Karpas-422 (cell line): ENCODE measurements around the gene TRPM2. TPM values are rescaled to one million over a fixed set of nuclear protein-coding genes. Genes with fewer than 3 reads are reported as not detected.

ENCODE experiments used
- DNase-seq: peaks from one replicate; pipeline ENCODE4 v3.0.0-alpha.2; 2015
- H2AFZ ChIP-seq: fragments of 200-600 bp; sonication (generic); 2 replicates; pipeline ENCODE4 v1.6.1; 2014; ENCODE audit warnings: antibody characterized with exemption, low read length, mixed read lengths
- H3K27ac ChIP-seq: fragments of 200-600 bp; sonication (generic); 2 replicates; pipeline ENCODE4 v1.5.1; 2014; ENCODE audit warnings: mild to moderate bottlenecking, low read length, moderate library complexity
- H3K27me3 ChIP-seq: fragments of 200-600 bp; sonication (generic); 2 replicates; pipeline ENCODE4 v1.6.1; 2014; ENCODE audit warnings: low read length, mixed read lengths
- H3K36me3 ChIP-seq: fragments of 200-600 bp; sonication (generic); 2 replicates; pipeline ENCODE4 v1.6.1; 2014; ENCODE audit warnings: low read length, mixed read lengths; ENCODE audit not compliant: insufficient read depth
- H3K4me1 ChIP-seq: fragments of 200-600 bp; sonication (generic); 2 replicates; pipeline ENCODE4 v1.6.1; 2014; ENCODE audit warnings: mild to moderate bottlenecking, low read length, mixed read lengths
- H3K4me2 ChIP-seq: fragments of 200-600 bp; sonication (generic); 2 replicates; pipeline ENCODE4 v1.6.1; 2014; ENCODE audit warnings: low read length, low read depth, mild to moderate bottlenecking; ENCODE audit not compliant: poor library complexity, severe bottlenecking
- H3K4me3 ChIP-seq: fragments of 200-600 bp; sonication (generic); 2 replicates; pipeline ENCODE4 v1.5.1; 2014; ENCODE audit warnings: mild to moderate bottlenecking, antibody characterized with exemption, low read length, mixed read lengths
- H3K79me2 ChIP-seq: fragments of 200-600 bp; sonication (generic); 2 replicates; pipeline ENCODE4 v1.6.1; 2014; ENCODE audit warnings: mild to moderate bottlenecking, low read length, mixed read lengths
- H3K9ac ChIP-seq: fragments of 200-600 bp; sonication (generic); 2 replicates; pipeline ENCODE4 v1.6.0; 2014; ENCODE audit warnings: low read length
- H3K9me2 ChIP-seq: fragments of 200-600 bp; sonication (generic), shearing (Covaris generic); replicated peaks from 2 replicates; pipeline ENCODE4 v1.6.0; 2014; ENCODE audit warnings: mild to moderate bottlenecking, low read length, moderate library complexity; ENCODE audit not compliant: insufficient read depth
- H3K9me3 ChIP-seq: fragments of 300-700, 200-600 bp; sonication (generic); 2 replicates; pipeline ENCODE4 v1.6.1; 2014; ENCODE audit warnings: low read length, mixed read lengths
- H4K20me1 ChIP-seq: fragments of 200-600 bp; sonication (generic); 2 replicates; pipeline ENCODE4 v1.6.1; 2014; ENCODE audit warnings: mild to moderate bottlenecking, antibody characterized with exemption, low read length, low read depth; ENCODE audit not compliant: insufficient read depth
- total RNA-seq: library from RNA; depleted of rRNA; stranded (reverse); fragments of >200 nt; shearing (Covaris generic); gene quantifications from 2 replicates; pipeline ENCODE4 v1.2.3, GENCODE V29; 2014; ENCODE audit warnings: low replicate concordance

Gene TRPM2
- total RNA-seq, 1 experiment from 2014 or later = not detected

GRCh38 chr21:44329971-44330681 lies 23.3 kb upstream of the TRPM2 start:
- no peak overlapping the region for H3K4me3 ChIP-seq
- no peak overlapping the region for H3K27ac ChIP-seq
- peaks cover 7% of the 10 kb centered on the region for H3K4me1 ChIP-seq
- no peaks in the 10 kb centered on the region for H3K9me3 ChIP-seq
- H3K79me2 ChIP-seq = no peaks in the 10 kb centered on the region
- no peak overlapping the region for H3K4me2 ChIP-seq
- 0 out of 2 replicates have a peak, but pooled peaks cover 3% of the 10 kb centered on the region for H4K20me1 ChIP-seq
- H2AFZ ChIP-seq = no peak overlapping the region
- DNase-seq = no peak
- H3K27me3 ChIP-seq = no peaks in the 10 kb centered on the region
- H3K36me3 ChIP-seq = no peaks in the 10 kb centered on the region
- no peaks in the 10 kb centered on the region for H3K9me2 ChIP-seq
- no peak overlapping the region for H3K9ac ChIP-seq

GRCh38 chr21:44330698-44331097 lies 22.7 kb upstream of the TRPM2 start:
- Histone ChIP-seq H3K9me2 (no peaks in the 10 kb centered on the region), H3K4me1 (peaks cover 7% of the 10 kb centered on the region), H3K27me3 (no peaks in the 10 kb centered on the region), H3K4me3 (no peak overlapping the region), H3K9ac (no peak overlapping the region), H2AFZ (no peak overlapping the region), H4K20me1 (0 out of 2 replicates have a peak, but pooled peaks cover 3% of the 10 kb centered on the region), H3K4me2 (no peak overlapping the region), H3K9me3 (no peaks in the 10 kb centered on the region), H3K36me3 (no peaks in the 10 kb centered on the region), H3K79me2 (no peaks in the 10 kb centered on the region), H3K27ac (no peak overlapping the region)
- DNase-seq = no peak

- Histone ChIP-seq H3K79me2 (no peaks in the 10 kb centered on the region), H4K20me1 (0 out of 2 replicates have a peak, but pooled peaks cover 3% of the 10 kb centered on the region), H3K27me3 (no peaks in the 10 kb centered on the region), H3K4me3 (no peak overlapping the region), H3K4me1 (peaks cover 7% of the 10 kb centered on the region), H2AFZ (no peak overlapping the region), H3K4me2 (no peak overlapping the region), H3K9me3 (no peaks in the 10 kb centered on the region), H3K9me2 (no peaks in the 10 kb centered on the region), H3K27ac (no peak overlapping the region), H3K9ac (no peak overlapping the region), H3K36me3 (no peaks in the 10 kb centered on the region)
- no peak for DNase-seq
Measured at GRCh38 chr21:44331209-44331608, 22.2 kb upstream of the TRPM2 start.

GRCh38 chr21:44331650-44332307 lies 21.6 kb upstream of the TRPM2 start:
- Histone ChIP-seq H3K9me2 (no peaks in the 10 kb centered on the region), H2AFZ (no peak overlapping the region), H3K27me3 (no peaks in the 10 kb centered on the region), H3K9ac (no peak overlapping the region), H3K4me3 (no peak overlapping the region), H3K36me3 (no peaks in the 10 kb centered on the region), H3K79me2 (no peaks in the 10 kb centered on the region), H3K9me3 (no peaks in the 10 kb centered on the region), H3K4me2 (no peak overlapping the region), H3K27ac (no peak overlapping the region), H3K4me1 (peaks cover 7% of the 10 kb centered on the region), H4K20me1 (0 out of 2 replicates have a peak, but pooled peaks cover 3% of the 10 kb centered on the region)
- DNase-seq = no peak

- Histone ChIP-seq H3K4me1 (peaks cover 7% of the 10 kb centered on the region), H3K27me3 (no peaks in the 10 kb centered on the region), H2AFZ (no peak overlapping the region), H3K4me3 (no peak overlapping the region), H3K9ac (no peak overlapping the region), H3K4me2 (no peak overlapping the region), H3K36me3 (no peaks in the 10 kb centered on the region), H3K79me2 (no peaks in the 10 kb centered on the region), H4K20me1 (0 out of 2 replicates have a peak, but pooled peaks cover 2% of the 10 kb centered on the region), H3K9me3 (no peaks in the 10 kb centered on the region), H3K27ac (no peak overlapping the region), H3K9me2 (no peaks in the 10 kb centered on the region)
- no peak for DNase-seq
Measured at GRCh38 chr21:44332383-44332782, 21.0 kb upstream of the TRPM2 start.

GRCh38 chr21:44332965-44333364 lies 20.5 kb upstream of the TRPM2 start:
- Histone ChIP-seq H3K27me3 (no peaks in the 10 kb centered on the region), H3K9ac (no peak overlapping the region), H3K9me3 (no peaks in the 10 kb centered on the region), H3K79me2 (no peaks in the 10 kb centered on the region), H3K4me2 (no peak overlapping the region), H3K9me2 (no peaks in the 10 kb centered on the region), H4K20me1 (no peaks in the 10 kb centered on the region), H3K27ac (no peak overlapping the region), H2AFZ (no peak overlapping the region), H3K4me1 (peaks cover 11% of the 10 kb centered on the region), H3K4me3 (no peak overlapping the region), H3K36me3 (no peaks in the 10 kb centered on the region)
- DNase-seq = no peak

- Histone ChIP-seq H2AFZ (no peak overlapping the region), H3K4me3 (no peak overlapping the region), H3K9me2 (no peaks in the 10 kb centered on the region), H3K4me1 (peaks cover 16% of the 10 kb centered on the region), H3K27ac (no peak overlapping the region), H3K27me3 (no peaks in the 10 kb centered on the region), H3K79me2 (no peaks in the 10 kb centered on the region), H3K36me3 (no peaks in the 10 kb centered on the region), H3K9ac (no peak overlapping the region), H3K9me3 (no peaks in the 10 kb centered on the region), H3K4me2 (no peak overlapping the region), H4K20me1 (peaks cover 3% of the 10 kb centered on the region; the same call in 1 of the 2 replicates)
- DNase-seq = no peak
Measured at GRCh38 chr21:44333509-44334328, 19.7 kb upstream of the TRPM2 start.
